SHP77 (cell line): ENCODE measurements around the gene ULK4.
A peak's percentile ranks its signal among the peaks of the same experiment; 100 is the strongest.

Experiments used
- DNase-seq, 2 experiments: peaks; one replicate each; lab custom pipeline; 2025; lab: John Stamatoyannopoulos, UW

ULK4 gene

DNA sequence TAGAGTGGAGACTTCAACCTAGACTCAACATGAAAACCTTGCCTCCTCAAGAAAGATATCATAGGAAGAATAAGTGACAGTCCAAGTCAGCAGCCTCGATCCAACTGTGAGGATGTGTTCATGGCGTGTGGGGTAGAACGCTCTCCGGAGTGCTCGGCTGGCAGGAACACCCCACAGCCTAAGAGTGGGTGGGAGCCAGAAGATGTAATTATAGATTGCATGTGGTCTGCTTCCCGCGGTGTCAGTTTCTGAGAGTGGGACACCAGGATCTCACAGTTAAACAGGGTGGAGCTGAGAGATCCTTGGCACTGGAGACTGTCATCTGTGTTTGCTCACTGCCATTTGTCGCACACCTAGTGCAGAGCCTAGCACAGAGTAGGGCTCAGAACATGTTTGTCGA, 604.6 kb downstream of the ULK4 start:
- DNase-seq, result no peak

- DNase-seq, result no peak
These were observed 605.1 kb downstream of the ULK4 start for GRCh38 chr3:41356775-41357174.

- DNase-seq, result no peak
These were observed 609.4 kb downstream of the ULK4 start for GRCh38 chr3:41352510-41352909.

DNA sequence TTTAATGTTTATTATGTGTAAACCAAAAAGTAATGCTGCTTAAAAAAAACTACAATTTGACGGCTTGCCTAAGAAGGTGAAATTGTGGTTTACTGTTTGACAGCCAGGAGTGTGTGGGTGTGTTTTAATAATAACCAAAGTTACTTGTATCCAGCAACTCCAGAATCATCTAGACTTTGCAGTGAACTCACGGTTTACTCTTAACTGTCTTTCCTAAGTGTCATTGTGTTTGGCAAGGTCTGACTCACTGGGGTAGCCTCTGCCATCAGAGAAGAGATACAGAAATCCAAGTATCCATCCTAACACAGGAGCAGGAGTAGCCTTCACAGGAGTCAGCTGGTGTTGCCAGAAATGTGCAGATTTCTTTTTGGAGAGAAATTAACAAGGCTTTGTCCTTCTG, 611.5 kb downstream of the ULK4 start:
- DNase-seq, result no peak

- no peak for DNase-seq
These were observed 613.5 kb downstream of the ULK4 start for GRCh38 chr3:41348401-41348800.

GRCh38 chr3:41346698-41347270, 615.1 kb downstream of the ULK4 start:
- no peak for DNase-seq

GRCh38 chr3:41345788-41346187, 616.1 kb downstream of the ULK4 start:
- no peak for DNase-seq

- no peak for DNase-seq
These were observed 622.1 kb downstream of the ULK4 start for GRCh38 chr3:41339758-41340157.

DNA sequence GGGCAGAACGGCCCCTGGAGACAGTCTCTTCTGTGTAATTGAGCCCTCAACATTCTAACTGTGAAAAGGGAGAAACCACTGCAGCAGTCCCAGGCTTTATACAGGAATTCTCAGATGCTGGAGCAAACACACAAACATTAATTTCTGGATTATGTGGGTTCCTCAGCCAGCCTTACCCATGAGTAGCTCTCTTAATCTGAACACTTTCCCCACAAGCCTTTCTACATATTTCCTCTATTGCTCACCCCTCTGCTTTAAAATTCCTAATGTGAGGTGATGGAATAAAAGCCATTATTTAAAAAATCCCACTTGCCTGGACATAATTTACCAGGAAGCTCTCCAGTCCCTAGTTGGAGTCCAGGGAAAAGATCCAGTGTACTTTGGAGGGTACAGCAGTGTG, 623.6 kb downstream of the ULK4 start:
- DNase-seq, result no peak

GRCh38 chr3:41334426-41334825, 627.5 kb downstream of the ULK4 start:
- DNase-seq, result no peak

DNA sequence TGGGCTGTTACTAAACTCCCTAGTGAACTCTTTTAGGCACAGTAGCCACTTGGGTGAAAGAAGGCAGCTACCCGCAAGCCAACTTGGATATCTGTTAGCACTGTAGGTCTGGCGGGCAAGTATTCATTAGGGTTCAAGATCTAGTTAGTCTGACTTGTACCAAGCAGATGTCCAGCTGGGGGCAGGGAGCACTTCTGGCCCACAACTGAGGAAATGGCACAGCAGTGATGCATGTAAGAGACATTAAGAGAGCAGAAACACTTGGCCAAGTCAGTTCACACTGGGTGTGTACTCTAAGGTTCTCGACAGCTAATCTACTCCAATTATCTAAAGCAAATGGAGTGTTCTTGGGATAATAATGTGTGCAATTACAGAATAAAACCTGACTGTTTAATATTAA, 630.9 kb downstream of the ULK4 start:
- DNase-seq, result no peak

DNA sequence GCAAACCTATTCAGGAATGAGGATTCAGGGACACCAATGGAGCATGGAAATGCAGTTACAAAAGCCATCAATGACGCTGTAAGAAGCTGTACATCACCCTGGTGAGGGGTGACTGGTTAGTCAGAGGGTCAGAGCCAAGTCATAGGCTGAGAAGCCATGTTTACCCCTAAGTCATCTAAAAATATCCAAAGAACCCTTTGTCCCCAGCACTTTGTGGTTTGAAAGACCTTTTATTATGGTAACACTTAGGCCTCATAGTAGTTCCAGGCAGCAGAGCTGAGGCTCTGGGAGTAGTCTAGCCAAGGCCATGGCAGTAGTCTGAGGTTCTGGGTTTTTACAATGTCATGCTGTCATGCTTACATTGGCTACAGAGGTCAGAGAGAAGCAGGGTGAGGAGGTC, 631.4 kb downstream of the ULK4 start:
- DNase-seq, result no peak

GRCh38 chr3:41329881-41330280, 632.0 kb downstream of the ULK4 start:
- DNase-seq, result no peak

- no peak for DNase-seq
These were observed 633.0 kb downstream of the ULK4 start for GRCh38 chr3:41328926-41329325.

GRCh38 chr3:41327718-41328117, 634.2 kb downstream of the ULK4 start:
- DNase-seq, result no peak

- DNase-seq, result peak; percentile 37 to 50
These were observed 637.8 kb downstream of the ULK4 start for GRCh38 chr3:41324156-41324475.

GRCh38 chr3:41323467-41324155, 638.3 kb downstream of the ULK4 start:
- no peak for DNase-seq

GRCh38 chr3:41321642-41321980, 640.3 kb downstream of the ULK4 start:
- no peak for DNase-seq

DNA sequence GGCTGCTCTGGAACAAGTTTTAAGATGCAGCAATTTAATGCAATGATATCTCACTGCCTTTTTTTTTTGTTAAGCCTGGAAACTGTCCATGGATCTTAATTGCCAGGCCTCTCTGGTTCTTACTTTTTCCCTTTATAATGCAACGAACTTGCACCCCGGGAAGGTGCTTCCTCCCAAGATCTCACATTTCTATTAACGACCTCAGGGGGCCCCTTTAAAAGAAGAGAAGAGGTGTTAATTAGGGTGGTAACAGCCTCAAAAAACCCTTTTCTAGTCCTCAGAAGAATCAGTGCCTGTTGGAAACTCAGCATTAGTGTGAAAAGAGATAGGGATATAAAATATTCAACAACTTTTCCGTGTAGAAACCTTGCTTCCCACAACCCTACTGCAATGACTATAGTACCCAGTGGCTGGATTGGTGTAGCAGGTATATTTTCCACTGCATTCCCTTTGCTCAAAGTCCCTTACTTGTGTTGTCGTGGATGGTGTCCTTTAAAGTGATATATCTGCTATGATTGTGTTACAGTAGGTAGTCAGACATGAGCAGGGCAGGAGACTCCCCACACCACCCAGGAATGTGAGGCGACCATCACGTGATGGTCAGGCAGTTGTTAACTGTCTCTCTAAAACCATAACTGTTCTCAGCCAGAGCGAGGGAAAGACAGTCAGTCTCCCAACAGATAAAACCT, 640.8 kb downstream of the ULK4 start:
- no peak for DNase-seq

DNA sequence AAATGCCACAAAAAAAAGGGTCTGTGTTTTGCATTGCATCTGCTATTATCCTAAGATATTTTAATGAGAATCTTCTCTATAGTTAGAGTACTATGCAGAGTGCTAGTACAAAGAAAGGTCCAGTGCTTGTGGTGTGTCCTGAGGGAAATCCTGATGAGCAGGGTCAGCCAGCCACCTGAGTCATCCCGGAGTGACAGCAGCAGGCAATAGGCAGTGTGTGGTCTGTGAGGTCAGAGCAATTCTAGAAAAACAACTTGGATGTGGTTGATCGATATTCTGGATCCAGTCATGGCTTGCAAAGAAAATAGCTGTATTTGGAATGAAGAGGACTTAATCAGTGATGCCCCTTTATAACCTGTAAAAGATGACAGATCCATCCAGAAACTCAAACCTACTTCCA, 643.4 kb downstream of the ULK4 start:
- no peak for DNase-seq

GRCh38 chr3:41317718-41318117, 644.2 kb downstream of the ULK4 start:
- DNase-seq, result no peak

DNA sequence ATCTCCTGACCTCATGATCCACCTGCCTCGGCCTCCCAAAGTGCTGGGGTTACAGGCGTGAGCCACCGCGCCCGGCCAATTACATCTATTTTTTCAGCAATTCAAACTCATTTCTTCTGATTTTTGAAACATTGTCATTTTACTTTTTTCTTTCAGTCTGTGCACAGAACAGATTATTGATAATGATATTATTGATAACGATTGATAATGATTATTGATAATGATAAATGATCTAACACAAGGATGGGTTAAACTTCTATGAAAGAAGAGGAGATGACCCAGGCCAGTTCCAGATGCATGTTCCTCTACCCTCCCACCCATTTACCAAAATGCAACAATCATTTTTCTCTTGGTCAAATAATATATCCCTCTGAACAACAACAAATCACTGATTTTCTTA, 644.6 kb downstream of the ULK4 start:
- DNase-seq, result no peak

GRCh38 chr3:41315126-41315525, 646.8 kb downstream of the ULK4 start:
- no peak for DNase-seq

DNA sequence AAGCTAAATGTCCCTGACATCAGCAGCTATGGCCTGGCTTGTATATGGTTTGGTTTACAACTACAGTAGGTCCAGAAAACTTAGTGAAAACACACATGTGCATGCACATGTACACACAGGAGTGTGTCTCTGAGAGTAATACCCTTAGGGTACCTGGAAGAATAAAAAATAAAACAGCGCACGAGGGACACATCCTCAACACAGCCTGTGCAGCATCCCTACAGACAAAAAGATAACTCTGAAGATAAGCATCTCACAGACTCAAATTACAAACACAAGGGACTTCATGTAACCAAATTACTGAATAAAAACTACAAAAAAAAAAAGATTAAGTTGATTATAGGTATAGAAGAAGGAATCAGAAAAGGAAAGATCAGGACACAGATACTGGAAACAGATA, 653.8 kb downstream of the ULK4 start:
- DNase-seq, result no peak
